Fibroblast of pulmonary artery (primary cell): ENCODE data around the gene GALM.
"Not testable (repeated sequence)": the region's sequence is repeated elsewhere in the genome, so short reads cannot be mapped to it uniquely, and the experiment has no call there.

Experiments used
- DNase-seq: peaks from one replicate; pipeline ENCODE4 v3.0.0-alpha.2; 2010; ENCODE audit warnings: low read depth
- H3K4me3 ChIP-seq: replicated peaks from 2 replicates; pipeline ENCODE4 v1.5.1; 2011; ENCODE audit warnings: low read depth, mild to moderate bottlenecking, control low read depth, low read length, moderate library complexity
- CTCF ChIP-seq: IDR thresholded peaks from 2 replicates; pipeline ENCODE4 v1.5.1; 2011; ENCODE audit warnings: mild to moderate bottlenecking, control low read depth, low read length, inconsistent platforms; ENCODE audit errors: missing control alignments

GALM gene

DNA sequence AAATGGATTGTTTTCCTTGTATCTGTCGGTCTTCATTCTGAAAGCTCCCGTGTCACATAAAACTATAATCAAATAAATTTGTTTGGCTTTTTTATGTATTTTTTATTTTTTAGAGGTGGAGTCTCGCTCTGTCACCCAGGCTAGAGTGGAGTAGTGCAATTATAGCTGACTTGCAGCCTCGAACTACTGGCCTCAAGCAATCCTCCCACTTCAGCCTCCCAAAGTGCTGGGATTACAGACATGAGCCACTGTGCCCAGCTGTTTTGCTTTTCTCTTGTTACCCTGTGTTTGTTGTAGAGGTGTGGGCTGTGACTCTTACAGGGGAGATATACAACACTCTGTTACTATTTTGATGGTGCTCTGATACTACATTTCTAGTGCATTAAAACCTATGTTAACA lies 2.2 kb downstream of the GALM start:
- no peak for TF ChIP-seq CTCF
- no peak overlapping the region for H3K4me3 ChIP-seq
- no peak for DNase-seq

DNA sequence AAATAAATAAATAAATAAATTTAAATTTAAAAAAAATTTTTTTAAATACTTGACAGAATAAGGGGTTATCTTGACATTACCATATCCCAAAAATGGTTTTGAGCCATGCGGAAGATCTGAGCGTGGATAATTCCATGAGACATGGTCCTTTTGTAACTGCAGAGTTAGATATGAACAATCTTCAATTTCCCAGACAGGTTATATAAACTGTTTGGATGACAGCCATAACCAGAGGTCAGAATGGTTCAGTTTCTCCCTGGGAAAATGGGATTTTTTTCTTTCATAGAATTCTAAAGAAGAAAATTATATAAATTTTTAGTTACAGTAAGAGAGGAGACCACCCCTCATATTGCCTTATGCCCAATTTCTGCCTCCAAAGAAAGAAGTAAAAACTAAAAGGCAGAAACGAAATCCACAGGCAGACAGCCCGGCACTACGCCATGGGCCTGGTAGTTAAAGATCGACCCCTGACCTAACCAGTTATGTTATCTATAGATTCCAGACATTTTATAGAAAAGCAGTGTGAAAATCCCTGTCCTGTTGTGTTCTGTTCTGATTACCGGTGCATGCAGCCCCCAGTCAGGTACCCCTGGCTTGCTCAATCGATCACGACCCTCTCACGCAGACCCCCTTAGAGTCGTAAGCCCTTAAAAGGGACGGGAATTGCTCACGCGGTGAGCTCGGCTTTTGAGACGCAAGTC lies 3.0 kb downstream of the GALM start:
- no peak for TF ChIP-seq CTCF
- no peak for DNase-seq
- H3K4me3 ChIP-seq = no peak overlapping the region

GRCh38 chr2:38671303-38671702 lies 5.4 kb downstream of the GALM start:
- no peak for DNase-seq

GRCh38 chr2:38671946-38672345 lies 6.0 kb downstream of the GALM start:
- no peak for TF ChIP-seq CTCF
- DNase-seq = no peak
- no peak overlapping the region for H3K4me3 ChIP-seq

More at GRCh38 chr2:38671303-38671702, 5.4 kb downstream of the GALM start:
- H3K4me3 ChIP-seq = no peak overlapping the region
- TF ChIP-seq CTCF = no peak

GRCh38 chr2:38672445-38673391 lies 6.8 kb downstream of the GALM start:
- no peak for TF ChIP-seq CTCF
- H3K4me3 ChIP-seq = no peak overlapping the region
- no peak for DNase-seq

DNA sequence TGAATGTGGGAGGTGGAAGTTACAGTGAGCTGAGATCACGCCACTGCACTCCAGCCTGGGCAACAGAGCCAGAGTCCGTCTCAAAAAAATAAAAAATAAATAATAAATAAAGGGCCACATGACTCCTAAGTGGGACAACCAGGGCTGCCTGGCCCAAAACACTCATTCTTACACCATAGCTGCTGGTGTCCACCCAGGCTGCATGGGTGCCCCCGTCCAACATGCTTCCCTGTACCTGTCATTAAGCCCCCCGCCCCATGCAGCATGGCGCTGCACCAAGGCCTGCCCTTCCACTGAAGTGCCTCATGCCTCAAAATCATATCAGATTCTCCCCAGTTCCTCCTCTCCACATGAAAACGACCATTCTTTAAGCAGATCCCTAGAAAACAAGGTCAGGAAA lies 10.8 kb downstream of the GALM start:
- no peak for DNase-seq
- H3K4me3 ChIP-seq = no peak overlapping the region
- TF ChIP-seq CTCF = no peak

GRCh38 chr2:38680868-38681267 lies 15.0 kb downstream of the GALM start:
- H3K4me3 ChIP-seq, DNase-seq: not testable (repeated sequence)
